Activated T-cell treated with anti-CD3 and anti-CD28 coated beads, Interleukin-2, amount 50 U/mL, for 24 hours (primary cell): Measurements from ENCODE around the gene CBLB.

Experiments
- DNase-seq: peaks from one replicate; pipeline ENCODE4 v3.0.0-alpha.2; 2020
- H3K27ac Mint-ChIP-seq: 2 replicates; pipeline ENCODE4 v1.8.0; 2020; ENCODE audit warnings: mild to moderate bottlenecking, mixed read lengths
- H3K27me3 Mint-ChIP-seq: 2 replicates; pipeline ENCODE4 v1.8.0; 2020; ENCODE audit warnings: mixed read lengths
- H3K36me3 Mint-ChIP-seq: 2 replicates; pipeline ENCODE4 v1.8.0; 2020; ENCODE audit warnings: low read depth, mixed read lengths
- H3K4me1 Mint-ChIP-seq: 2 replicates; pipeline ENCODE4 v1.8.0; 2020; ENCODE audit warnings: low read depth, mixed read lengths
- H3K4me3 Mint-ChIP-seq: 2 replicates; pipeline ENCODE4 v1.8.0; 2020; ENCODE audit warnings: mild to moderate bottlenecking, moderate library complexity, mixed read lengths
- H3K9me3 Mint-ChIP-seq: 2 replicates; pipeline ENCODE4 v1.8.0; 2020; ENCODE audit warnings: mixed read lengths

CBLB gene

DNA sequence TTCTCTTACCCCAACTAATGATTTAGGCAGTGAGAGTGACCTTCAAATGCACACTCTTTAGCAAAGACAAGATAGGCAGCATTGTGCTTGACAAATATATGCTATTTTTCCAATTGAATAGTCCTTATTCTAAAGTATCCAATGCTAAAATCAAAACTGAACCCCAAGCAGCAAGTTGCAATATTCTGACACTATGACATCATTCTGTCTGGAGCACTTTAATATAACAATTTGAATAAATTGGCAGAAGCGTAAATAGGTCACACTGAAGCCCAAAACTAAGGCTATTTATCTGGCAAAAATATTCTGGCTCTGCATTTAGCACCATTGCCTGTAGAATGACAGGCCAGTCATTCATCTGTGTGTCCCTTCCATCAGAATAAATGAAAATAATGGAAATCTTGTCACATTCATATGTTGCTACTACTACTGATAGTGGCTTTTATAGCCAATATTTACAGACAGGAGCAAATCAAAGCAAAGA is 2.9 kb downstream of the CBLB start:
- peaks cover 56% of the 10 kb centered on the region for H3K36me3 Mint-ChIP-seq
- H3K9me3 Mint-ChIP-seq: no peaks in the 10 kb centered on the region
- peaks cover 49% of the 10 kb centered on the region for H3K4me1 Mint-ChIP-seq
- peak overlapping the region; percentile 99 for H3K27ac Mint-ChIP-seq
- peak overlapping the region; percentile 94 for H3K4me3 Mint-ChIP-seq
- no peaks in the 10 kb centered on the region for H3K27me3 Mint-ChIP-seq
- DNase-seq: no peak

DNA sequence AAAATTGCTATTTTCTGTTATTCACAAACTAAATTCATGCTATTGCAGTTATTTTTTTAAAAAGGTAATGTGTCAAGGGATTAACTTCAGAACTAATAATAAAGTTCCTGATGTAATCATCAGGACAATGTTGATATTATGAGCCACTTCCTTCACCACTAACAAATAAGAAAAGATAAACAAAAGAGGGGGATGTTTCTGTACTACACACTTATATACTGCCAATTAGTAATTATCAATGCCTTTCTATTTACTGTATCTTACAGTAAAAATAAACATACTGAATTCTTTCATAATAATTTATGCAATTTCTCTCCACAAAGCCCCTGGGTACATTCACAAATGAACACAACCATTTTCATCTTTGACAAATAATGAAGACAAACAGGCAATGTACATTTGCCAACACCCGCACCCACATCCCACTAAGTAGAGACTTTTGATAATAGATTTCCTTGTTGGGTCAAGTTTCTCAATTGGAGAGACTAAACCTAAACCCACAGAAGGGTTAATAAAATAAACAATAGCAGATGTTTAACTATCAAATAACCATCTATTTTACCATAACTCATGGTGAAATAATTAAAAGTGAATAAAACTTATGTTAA is 3.7 kb downstream of the CBLB start:
- H3K4me3 Mint-ChIP-seq: peak overlapping the region; percentile 94
- H3K4me1 Mint-ChIP-seq: peaks cover 48% of the 10 kb centered on the region
- H3K36me3 Mint-ChIP-seq: peaks cover 62% of the 10 kb centered on the region
- no peaks in the 10 kb centered on the region for H3K27me3 Mint-ChIP-seq
- H3K27ac Mint-ChIP-seq: peak overlapping the region; percentile 9
- no peaks in the 10 kb centered on the region for H3K9me3 Mint-ChIP-seq
- no peak for DNase-seq

DNA sequence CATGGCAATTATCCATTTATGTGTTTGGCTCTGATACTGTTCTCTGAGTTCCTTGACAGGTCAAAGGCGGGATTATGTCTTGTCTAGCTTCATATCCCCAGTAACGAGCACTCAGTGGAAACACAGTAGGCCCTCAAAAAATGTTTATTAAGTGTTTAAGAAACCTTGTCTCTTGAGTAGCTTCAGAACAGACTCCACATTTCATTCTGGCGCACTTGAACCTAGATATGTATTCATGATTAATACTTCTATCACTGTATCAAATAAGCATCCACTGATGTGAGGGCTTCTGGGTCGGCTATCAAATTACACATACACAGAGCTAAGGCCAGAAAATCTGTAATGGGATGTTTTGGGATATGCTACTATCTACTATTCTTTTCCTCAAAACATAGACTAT is 4.6 kb downstream of the CBLB start:
- Mint-ChIP-seq H3K9me3 (no peaks in the 10 kb centered on the region), H3K27me3 (no peaks in the 10 kb centered on the region), H3K4me3 (peak overlapping the region; percentile 94), H3K27ac (peak overlapping the region; percentile 58), H3K4me1 (peaks cover 42% of the 10 kb centered on the region), H3K36me3 (peaks cover 70% of the 10 kb centered on the region)
- no peak for DNase-seq

DNA sequence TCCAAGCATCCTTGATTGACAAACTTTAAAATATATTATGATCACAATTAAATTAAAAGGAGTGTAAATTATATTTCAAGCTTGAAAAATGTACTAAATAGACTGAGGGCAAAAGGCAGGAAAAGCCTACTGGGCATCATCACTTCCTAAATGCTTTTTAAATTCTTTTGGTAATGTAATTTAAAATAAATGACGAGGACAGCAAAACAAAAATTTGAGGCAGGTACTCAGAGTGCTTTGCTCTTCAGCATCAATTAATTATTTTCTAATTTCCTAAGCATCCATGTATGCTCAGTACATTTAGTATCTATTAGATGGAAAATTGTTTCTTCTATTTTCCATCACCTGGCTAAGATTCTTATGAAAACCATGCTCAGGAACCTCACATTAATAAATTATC is 5.2 kb downstream of the CBLB start:
- H3K27ac Mint-ChIP-seq: no peak overlapping the region
- peak overlapping the region; percentile 94 for H3K4me3 Mint-ChIP-seq
- peaks cover 69% of the 10 kb centered on the region for H3K36me3 Mint-ChIP-seq
- DNase-seq: no peak
- H3K9me3 Mint-ChIP-seq: no peaks in the 10 kb centered on the region
- no peaks in the 10 kb centered on the region for H3K27me3 Mint-ChIP-seq
- H3K4me1 Mint-ChIP-seq: peaks cover 46% of the 10 kb centered on the region

- no peak overlapping the region for H3K4me3 Mint-ChIP-seq
- H3K36me3 Mint-ChIP-seq: peaks cover 68% of the 10 kb centered on the region
- H3K4me1 Mint-ChIP-seq: peaks cover 56% of the 10 kb centered on the region
- H3K27ac Mint-ChIP-seq: no peak overlapping the region
- H3K9me3 Mint-ChIP-seq: no peaks in the 10 kb centered on the region
- DNase-seq: no peak
- no peaks in the 10 kb centered on the region for H3K27me3 Mint-ChIP-seq
Measured at GRCh38 chr3:105862217-105862616, 6.6 kb downstream of the CBLB start.

GRCh38 chr3:105860641-105861040 is 8.2 kb downstream of the CBLB start:
- no peak overlapping the region for H3K4me3 Mint-ChIP-seq
- H3K4me1 Mint-ChIP-seq: peaks cover 51% of the 10 kb centered on the region
- H3K36me3 Mint-ChIP-seq: peaks cover 68% of the 10 kb centered on the region
- H3K27ac Mint-ChIP-seq: no peak overlapping the region
- no peaks in the 10 kb centered on the region for H3K9me3 Mint-ChIP-seq
- no peaks in the 10 kb centered on the region for H3K27me3 Mint-ChIP-seq
- no peak for DNase-seq

GRCh38 chr3:105858017-105858416 is 10.8 kb downstream of the CBLB start:
- Mint-ChIP-seq H3K27me3 (no peaks in the 10 kb centered on the region), H3K4me3 (no peak overlapping the region), H3K9me3 (no peaks in the 10 kb centered on the region), H3K27ac (no peak overlapping the region), H3K36me3 (peaks cover 69% of the 10 kb centered on the region), H3K4me1 (peaks cover 49% of the 10 kb centered on the region)
- DNase-seq: no peak

DNA sequence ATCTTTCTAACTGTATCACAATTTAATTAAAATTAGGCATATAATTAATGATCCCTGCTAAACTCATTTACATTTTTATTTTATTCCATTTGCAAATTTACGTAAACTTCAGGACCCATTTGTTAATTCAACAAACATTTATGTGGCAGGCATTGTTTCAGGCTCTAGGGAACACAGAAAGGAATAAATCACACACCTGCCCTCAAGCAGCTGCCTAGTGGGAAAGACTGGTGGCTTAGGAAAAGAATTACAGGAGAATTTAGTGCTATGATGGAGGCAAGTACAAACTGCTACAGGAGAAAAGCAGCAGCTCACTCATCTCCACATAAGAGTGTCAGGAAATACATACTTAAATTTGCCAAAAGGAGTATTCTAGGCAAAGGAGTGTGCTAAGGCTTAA is 11.2 kb downstream of the CBLB start:
- no peaks in the 10 kb centered on the region for H3K27me3 Mint-ChIP-seq
- no peak overlapping the region for H3K4me3 Mint-ChIP-seq
- H3K27ac Mint-ChIP-seq: no peak overlapping the region
- H3K9me3 Mint-ChIP-seq: no peaks in the 10 kb centered on the region
- no peak for DNase-seq
- H3K36me3 Mint-ChIP-seq: peaks cover 74% of the 10 kb centered on the region
- H3K4me1 Mint-ChIP-seq: peaks cover 50% of the 10 kb centered on the region

DNA sequence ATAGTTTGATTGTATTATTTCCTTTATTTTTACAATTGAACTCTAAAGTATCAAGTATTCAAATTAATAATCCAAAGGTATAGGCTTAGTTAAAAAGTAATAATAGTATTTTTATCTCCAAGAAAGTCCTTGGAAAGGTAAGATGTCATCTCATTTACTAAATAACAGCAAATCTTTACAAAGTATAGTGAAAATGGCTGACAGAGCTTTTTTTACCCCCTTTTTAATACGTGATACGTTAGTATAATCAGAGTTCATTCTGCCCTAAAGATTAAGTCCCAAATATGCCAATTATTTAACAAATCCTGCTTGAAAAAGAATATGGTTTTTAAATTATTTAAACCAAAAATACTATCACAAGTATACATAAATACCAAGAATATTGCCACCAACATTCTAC is 12.2 kb downstream of the CBLB start:
- Mint-ChIP-seq H3K4me3 (no peak overlapping the region), H3K27ac (no peak overlapping the region), H3K36me3 (peaks cover 80% of the 10 kb centered on the region), H3K4me1 (peaks cover 51% of the 10 kb centered on the region), H3K9me3 (no peaks in the 10 kb centered on the region), H3K27me3 (no peaks in the 10 kb centered on the region)
- no peak for DNase-seq

GRCh38 chr3:105853801-105854432 is 14.9 kb downstream of the CBLB start:
- H3K27ac Mint-ChIP-seq: peak overlapping the region; percentile 63
- no peaks in the 10 kb centered on the region for H3K27me3 Mint-ChIP-seq
- H3K9me3 Mint-ChIP-seq: no peaks in the 10 kb centered on the region
- H3K4me1 Mint-ChIP-seq: peaks cover 62% of the 10 kb centered on the region
- DNase-seq: no peak
- H3K4me3 Mint-ChIP-seq: no peak overlapping the region
- peaks cover 91% of the 10 kb centered on the region for H3K36me3 Mint-ChIP-seq

GRCh38 chr3:105851582-105851981 is 17.2 kb downstream of the CBLB start:
- Mint-ChIP-seq H3K4me3 (no peak overlapping the region), H3K27ac (peak overlapping the region; percentile 59), H3K4me1 (peaks cover 67% of the 10 kb centered on the region), H3K27me3 (no peaks in the 10 kb centered on the region), H3K36me3 (peaks cover 91% of the 10 kb centered on the region), H3K9me3 (no peaks in the 10 kb centered on the region)
- DNase-seq: no peak

- Mint-ChIP-seq H3K36me3 (peaks cover 90% of the 10 kb centered on the region), H3K27me3 (no peaks in the 10 kb centered on the region), H3K9me3 (no peaks in the 10 kb centered on the region), H3K27ac (peak overlapping the region; percentile 59), H3K4me1 (peaks cover 70% of the 10 kb centered on the region), H3K4me3 (no peak overlapping the region)
- no peak for DNase-seq
Measured at GRCh38 chr3:105851176-105851575, 17.6 kb downstream of the CBLB start.

- Mint-ChIP-seq H3K9me3 (no peaks in the 10 kb centered on the region), H3K4me1 (peaks cover 69% of the 10 kb centered on the region), H3K36me3 (peaks cover 86% of the 10 kb centered on the region), H3K27ac (no peak overlapping the region), H3K4me3 (no peak overlapping the region), H3K27me3 (no peaks in the 10 kb centered on the region)
- no peak for DNase-seq
Measured at GRCh38 chr3:105850593-105850992, 18.2 kb downstream of the CBLB start.

DNA sequence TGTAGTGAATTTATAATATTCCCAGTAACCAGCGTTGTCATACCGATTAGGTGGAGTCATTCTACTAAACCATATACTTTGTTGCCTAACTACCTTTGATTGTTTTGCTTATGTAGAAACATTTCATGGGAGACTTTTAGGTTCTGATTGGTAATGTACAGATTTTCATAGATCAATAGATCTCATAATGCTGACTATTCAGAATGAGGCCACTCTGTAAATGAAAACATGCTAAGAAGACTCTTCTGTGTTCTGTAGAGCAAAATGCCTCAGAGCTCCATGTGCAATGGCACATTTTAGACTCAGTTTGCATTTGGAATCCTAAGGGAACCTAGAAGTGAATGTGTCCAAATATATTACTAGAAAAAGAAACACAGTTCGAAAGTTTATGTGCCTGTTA is 20.0 kb downstream of the CBLB start:
- Mint-ChIP-seq H3K27me3 (no peaks in the 10 kb centered on the region), H3K4me1 (peaks cover 72% of the 10 kb centered on the region), H3K27ac (peak overlapping the region; percentile 69), H3K4me3 (no peak overlapping the region), H3K9me3 (peaks cover 1% of the 10 kb centered on the region), H3K36me3 (peaks cover 83% of the 10 kb centered on the region)
- DNase-seq: no peak

GRCh38 chr3:105847865-105848264 is 20.9 kb downstream of the CBLB start:
- Mint-ChIP-seq H3K4me3 (peak overlapping the region; percentile 15), H3K36me3 (peaks cover 76% of the 10 kb centered on the region), H3K27me3 (no peaks in the 10 kb centered on the region), H3K27ac (peak overlapping the region; percentile 71), H3K9me3 (peaks cover 3% of the 10 kb centered on the region), H3K4me1 (peaks cover 67% of the 10 kb centered on the region)
- no peak for DNase-seq
